Measurements from ENCODE around the gene MGAT4D.

GRCh38 chr4:140427106-140427918, 70.8 kb downstream of the MGAT4D start, which contains the start of gene CLGN:
- TF ChIP-seq CTCF (IDR thresholded peaks at IDR 0.05; ENCODE audit: low read depth, low read length) = peak; percentile 37
- no peak for TF ChIP-seq POLR2A (IDR thresholded peaks at IDR 0.05; ENCODE audit: extremely low read depth, insufficient read length)

Data from NB4 (cell line).